ENCODE measurements around the gene ABL1. TPM values are rescaled to one million over a fixed set of nuclear protein-coding genes. Genes with fewer than 3 reads are reported as not detected.
A peak's percentile ranks its signal among the peaks of the same experiment; 100 is the strongest.

Gene ABL1
- total RNA-seq, 1 donor from 2014 or later: 33.0 TPM

GRCh38 chr9:130862747-130863146 lies 27.7 kb downstream of the ABL1 start:
- intact Hi-C loops (cut with DNase I): loop anchor here (1.0 kb wide), 2 partner anchors 91 to 155 kb away; no protein-coding TSS in a partner anchor
- ATAC-seq: no peak
- peak; percentile 33 for DNase-seq (ENCODE audit: missing footprints)

- DNase-seq (ENCODE audit: missing footprints) (no peak), ATAC-seq (no peak)
- intact Hi-C loops (cut with DNase I): no loop called here
These were observed 29.5 kb downstream of the ABL1 start for GRCh38 chr9:130864541-130864940.

DNA sequence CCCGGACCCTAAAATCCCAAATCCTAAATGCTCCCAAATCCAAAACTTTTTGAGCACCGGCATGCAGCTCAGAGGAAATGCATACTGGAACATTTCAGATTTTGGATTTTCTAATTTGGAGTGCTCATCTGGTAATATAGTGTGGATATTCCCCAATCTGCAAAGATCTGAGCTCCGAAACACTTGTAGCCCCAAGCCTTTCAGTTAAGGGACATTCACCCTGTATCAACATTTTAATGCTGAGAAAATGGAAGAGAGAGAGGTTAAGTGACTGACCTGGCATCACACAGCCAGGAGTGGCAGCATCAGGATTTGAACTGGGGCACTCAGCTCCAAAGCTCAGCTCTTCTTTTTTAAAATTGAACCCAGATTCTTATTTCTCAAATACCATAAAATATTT lies 30.9 kb downstream of the ABL1 start:
- ATAC-seq (no peak), DNase-seq (ENCODE audit: missing footprints) (no peak)
- intact Hi-C loops (cut with DNase I): loop anchor here (2.0 kb wide), 2 partner anchors 75 to 181 kb away; no protein-coding TSS in a partner anchor

DNA sequence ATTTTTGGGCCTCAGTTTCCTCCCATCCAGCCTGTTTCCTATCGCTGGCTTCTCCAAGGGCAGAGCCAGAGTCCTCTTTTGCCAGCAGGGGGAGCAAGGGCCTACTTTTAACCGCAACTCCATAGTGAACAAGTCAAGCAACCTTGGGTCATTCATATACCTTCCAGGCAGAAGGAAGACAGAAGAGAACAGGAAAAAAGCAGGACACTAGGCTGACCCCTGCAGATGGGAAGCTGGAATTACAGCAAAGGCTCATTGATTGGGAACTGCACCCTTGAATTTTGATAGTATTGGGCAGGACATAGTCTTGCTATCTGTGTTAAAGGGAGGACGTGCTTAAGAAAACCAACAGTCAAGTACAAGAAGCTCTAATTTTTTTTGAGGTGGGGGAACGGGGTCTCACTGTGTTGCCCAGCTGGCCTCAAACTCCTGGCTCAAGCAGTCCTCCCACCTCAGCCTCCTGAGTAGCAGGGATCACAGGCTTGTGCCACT lies 31.5 kb downstream of the ABL1 start:
- DNase-seq (ENCODE audit: missing footprints) (peak; percentile 44), ATAC-seq (no peak)
- intact Hi-C loops (cut with DNase I): loop anchor here (2.0 kb wide), 2 partner anchors 74 to 180 kb away; no protein-coding TSS in a partner anchor

- intact Hi-C loops (cut with DNase I): loop anchor here (2.0 kb wide), 2 partner anchors 73 to 179 kb away; no protein-coding TSS in a partner anchor
- no peak for ATAC-seq
- DNase-seq (ENCODE audit: missing footprints): peak; percentile 33
These were observed 32.5 kb downstream of the ABL1 start for GRCh38 chr9:130867556-130867955.

DNA sequence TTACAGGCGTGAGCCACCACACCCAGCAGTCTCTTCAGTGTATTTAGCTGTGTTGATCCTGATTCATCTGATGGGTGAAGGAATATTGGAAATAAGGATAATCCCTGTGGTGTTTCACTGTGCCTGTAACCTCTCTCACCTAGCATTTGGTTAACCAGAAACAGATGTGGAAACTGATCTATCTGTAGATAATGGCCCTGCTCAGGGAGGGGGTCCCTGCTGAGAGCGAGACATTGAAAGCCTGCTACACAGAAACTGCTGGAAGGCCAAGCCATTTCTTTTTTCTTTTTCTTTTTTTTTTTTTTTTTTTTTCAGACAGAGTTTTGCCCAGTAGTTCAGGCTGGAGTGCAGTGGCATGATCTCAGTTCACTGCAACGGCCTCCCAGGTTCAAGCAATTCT lies 33.2 kb downstream of the ABL1 start:
- intact Hi-C loops (cut with DNase I): no loop called here
- ATAC-seq (no peak), DNase-seq (ENCODE audit: missing footprints) (no peak)

GRCh38 chr9:130869250-130869649 lies 34.2 kb downstream of the ABL1 start:
- intact Hi-C loops (cut with DNase I): loop anchor here (1.0 kb wide), 1 partner anchor 65 kb away; no protein-coding TSS in a partner anchor
- DNase-seq (ENCODE audit: missing footprints) (peak; percentile 77), ATAC-seq (peak; percentile 6)

DNA sequence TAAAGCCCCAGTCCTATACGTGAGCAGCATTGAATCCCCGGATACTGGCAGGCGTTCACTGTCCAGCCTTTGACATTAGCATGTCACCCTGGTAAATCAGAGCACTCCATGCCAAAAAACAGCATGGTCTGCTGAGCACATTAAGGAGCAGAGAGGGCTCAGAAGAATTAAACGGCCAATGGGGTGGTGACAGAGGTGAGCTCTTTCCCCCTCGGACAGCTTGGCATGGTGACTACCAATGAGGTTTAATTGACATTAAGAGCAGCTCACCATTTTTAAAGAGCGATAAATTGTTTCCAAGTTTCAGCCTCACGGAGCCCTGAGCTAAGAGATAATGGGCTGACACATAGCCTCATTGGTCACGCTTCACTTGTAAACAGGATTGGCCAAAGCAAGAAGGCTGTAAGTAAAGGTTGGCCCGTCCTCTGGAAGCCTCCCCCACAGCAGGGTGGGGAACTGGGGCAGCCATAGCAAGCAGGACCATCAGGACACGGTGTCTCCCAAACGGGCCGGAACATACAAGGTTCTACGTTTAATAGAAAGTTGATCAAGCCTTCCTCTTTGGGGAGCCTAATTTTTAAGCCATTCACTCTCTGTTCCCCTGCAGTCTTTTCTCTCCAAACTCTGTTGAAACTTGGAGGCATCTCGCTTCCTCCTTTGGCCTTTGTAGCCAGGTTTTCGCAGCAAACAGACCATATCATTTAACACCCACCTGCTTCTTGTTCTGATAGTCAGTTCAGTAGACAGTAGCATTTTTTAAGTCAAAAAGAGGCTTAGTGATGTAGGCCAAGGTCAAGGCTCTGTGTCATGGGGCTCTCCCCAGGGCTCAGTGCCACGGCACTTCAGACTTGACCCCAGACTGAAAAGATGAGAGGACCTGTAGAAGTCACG lies 35.7 kb downstream of the ABL1 start:
- intact Hi-C loops (cut with DNase I): loop anchor here (1.0 to 2.0 kb wide), 2 partner anchors 61 to 128 kb away; no protein-coding TSS in a partner anchor
- ATAC-seq (peak; percentile 72), DNase-seq (ENCODE audit: missing footprints) (peak; percentile 69)

DNA sequence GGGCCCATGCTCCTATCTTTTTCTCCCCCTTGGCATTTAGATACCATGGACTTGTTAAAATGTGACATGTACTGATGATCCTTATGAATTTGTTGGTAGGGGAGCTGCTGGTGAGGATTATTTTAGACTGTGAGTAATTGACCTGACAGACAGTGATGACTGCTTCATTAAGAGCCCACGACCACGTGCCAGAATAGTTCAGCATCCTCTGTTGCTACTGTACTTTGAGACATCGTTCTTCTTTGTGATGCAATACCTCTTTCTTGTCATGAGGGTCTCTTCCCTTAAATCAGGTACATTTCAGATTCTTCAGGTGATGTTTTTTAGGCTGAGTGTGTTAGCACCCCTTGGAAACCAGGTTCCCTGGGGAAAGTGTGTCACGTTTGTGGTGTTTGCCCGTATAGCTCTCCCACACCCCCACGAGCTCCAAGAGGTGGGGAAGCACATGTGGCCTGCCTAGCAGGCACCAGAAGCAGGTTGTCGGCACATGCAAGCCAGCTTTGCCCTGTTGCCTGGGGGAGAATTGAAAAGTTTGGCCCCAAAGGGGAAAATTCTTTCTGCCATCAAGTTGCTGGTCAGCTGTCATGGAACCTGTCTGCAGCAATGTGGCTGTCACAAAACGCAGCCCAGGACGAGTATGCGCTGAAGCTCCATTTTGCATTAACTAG lies 36.5 kb downstream of the ABL1 start:
- ATAC-seq: no peak
- intact Hi-C loops (cut with DNase I): loop anchor here (2.0 kb wide), 1 partner anchor 127 kb away; no protein-coding TSS in a partner anchor

DNA sequence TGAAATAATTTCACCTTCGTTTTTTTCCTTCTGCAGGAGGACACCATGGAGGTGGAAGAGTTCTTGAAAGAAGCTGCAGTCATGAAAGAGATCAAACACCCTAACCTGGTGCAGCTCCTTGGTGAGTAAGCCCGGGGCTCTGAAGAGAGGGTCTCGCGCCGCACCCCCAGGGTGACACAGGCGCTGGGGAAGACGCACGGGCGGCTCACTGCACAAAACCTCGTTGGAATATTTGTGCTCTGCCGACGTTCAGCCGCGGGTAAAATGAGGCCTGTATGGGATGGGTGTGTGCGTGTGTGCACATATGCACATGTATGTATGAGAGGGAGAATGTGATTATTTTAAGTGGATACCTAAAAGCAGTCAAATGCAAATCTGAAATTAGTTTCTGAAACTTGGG lies 37.0 kb downstream of the ABL1 start:
- peak; percentile 31 for DNase-seq (ENCODE audit: missing footprints)
- intact Hi-C loops (cut with DNase I): no loop called here

More for the DNA sequence above, 36.5 kb downstream of the ABL1 start:
- peak; percentile 34 for DNase-seq (ENCODE audit: missing footprints)

DNA sequence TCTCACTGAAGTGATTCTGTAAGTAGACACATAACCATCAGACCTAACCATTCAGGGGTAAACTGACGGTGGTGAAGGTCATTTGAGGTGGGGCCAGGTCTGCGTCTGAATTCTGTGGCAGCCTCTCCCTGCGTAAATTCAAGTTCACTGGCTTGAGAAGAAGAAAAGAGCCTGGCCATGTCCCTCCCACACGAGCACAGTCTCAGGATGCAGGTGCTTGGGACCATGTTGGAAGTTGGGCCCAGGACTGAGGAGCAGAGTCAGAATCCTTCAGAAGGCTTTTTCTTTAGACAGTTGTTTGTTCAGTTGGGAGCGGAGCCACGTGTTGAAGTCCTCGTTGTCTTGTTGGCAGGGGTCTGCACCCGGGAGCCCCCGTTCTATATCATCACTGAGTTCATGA lies 37.5 kb downstream of the ABL1 start:
- intact Hi-C loops (cut with DNase I): no loop called here
- ATAC-seq: no peak
- DNase-seq (ENCODE audit: missing footprints): no peak

More for the DNA sequence above, 37.0 kb downstream of the ABL1 start:
- ATAC-seq: no peak

GRCh38 chr9:130872912-130873503 lies 38.0 kb downstream of the ABL1 start:
- peak; percentile 58 for DNase-seq (ENCODE audit: missing footprints)
- ATAC-seq: peak; percentile 70
- intact Hi-C loops (cut with DNase I): no loop called here

GRCh38 chr9:130873966-130874365 lies 38.9 kb downstream of the ABL1 start:
- ATAC-seq: no peak
- intact Hi-C loops (cut with DNase I): no loop called here
- peak; percentile 9 for DNase-seq (ENCODE audit: missing footprints)

- DNase-seq (ENCODE audit: missing footprints): peak; percentile 32
- intact Hi-C loops (cut with DNase I): no loop called here
- no peak for ATAC-seq
These were observed 39.7 kb downstream of the ABL1 start for GRCh38 chr9:130874783-130875182.

GRCh38 chr9:130877300-130877699 lies 42.2 kb downstream of the ABL1 start:
- ATAC-seq (no peak), DNase-seq (ENCODE audit: missing footprints) (peak; percentile 9)
- intact Hi-C loops (cut with DNase I): no loop called here

GRCh38 chr9:130878295-130878694 lies 43.2 kb downstream of the ABL1 start:
- intact Hi-C loops (cut with DNase I): no loop called here
- ATAC-seq: no peak

DNA sequence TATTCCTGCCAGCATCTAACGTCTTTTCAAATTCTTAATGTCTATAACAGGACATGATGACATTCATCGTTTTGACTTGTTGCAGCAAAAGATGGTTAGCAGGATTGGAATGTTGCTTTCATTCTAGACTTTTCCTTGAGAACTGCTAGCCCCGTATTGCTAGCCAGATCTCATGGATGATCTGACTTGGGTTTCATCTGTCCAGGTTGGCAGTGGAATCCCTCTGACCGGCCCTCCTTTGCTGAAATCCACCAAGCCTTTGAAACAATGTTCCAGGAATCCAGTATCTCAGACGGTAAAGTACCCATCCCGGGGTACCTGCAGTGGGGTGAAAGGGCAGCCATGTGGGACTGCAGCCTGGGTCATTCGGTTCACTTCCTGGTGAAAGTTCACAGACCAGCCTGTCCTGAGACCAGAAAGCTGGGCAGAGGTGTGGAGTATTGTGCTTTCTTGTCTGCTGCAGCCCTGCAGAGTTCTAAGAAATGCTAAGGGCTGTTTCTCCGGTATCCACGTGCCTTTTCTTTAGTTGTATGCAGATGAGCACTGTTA lies 44.9 kb downstream of the ABL1 start:
- intact Hi-C loops (cut with DNase I): no loop called here
- ATAC-seq (no peak), DNase-seq (ENCODE audit: missing footprints) (no peak)

More at GRCh38 chr9:130878295-130878694, 43.2 kb downstream of the ABL1 start:
- DNase-seq (ENCODE audit: missing footprints): no peak

DNA sequence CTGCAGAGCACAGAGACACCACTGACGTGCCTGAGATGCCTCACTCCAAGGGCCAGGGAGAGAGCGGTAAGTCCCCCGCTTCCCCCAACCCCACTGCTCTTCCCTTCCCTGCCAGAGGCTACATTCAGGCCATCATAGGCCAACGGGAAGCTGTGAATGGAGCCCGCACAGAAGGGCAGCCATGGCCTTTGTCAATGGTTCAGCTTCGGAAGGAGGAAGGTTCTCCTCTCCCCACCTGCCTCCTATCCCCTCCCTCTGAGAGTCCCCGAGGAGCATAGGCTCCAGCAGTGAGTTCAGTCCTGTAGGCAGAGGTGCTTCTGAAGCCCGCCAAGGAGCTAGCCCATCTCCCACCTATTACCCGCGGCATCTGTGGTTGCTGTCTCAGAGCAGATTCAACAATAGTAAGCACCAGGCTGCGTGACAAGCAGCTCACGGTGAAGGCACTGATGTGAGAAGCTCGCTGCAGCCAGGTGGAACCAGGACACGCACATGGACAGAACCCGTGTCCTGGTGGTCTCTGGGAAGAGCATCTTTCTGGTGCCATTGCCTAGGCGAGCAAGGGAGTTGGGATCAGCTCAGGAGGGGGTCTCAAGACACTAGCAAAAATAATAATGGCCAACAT lies 45.7 kb downstream of the ABL1 start:
- peak; percentile 17 for DNase-seq (ENCODE audit: missing footprints)
- intact Hi-C loops (cut with DNase I): no loop called here
- no peak for ATAC-seq
